HEK293 (cell line): Measurements from ENCODE around the gene EMC9.

Experiments
- BCL11B ChIP-seq: fragments of 450-650 bp; formaldehyde crosslinking; IDR thresholded peaks from 2 replicates; pipeline ENCODE4 v1.5.1; 2016; ENCODE audit warnings: low read depth, missing biosample characterization, missing genetic modification characterization
- BCL6B ChIP-seq: fragments of 450-650 bp; formaldehyde crosslinking; IDR thresholded peaks from 2 replicates; pipeline ENCODE4 v1.5.1; 2017; ENCODE audit warnings: missing biosample characterization, missing genetic modification characterization
- EGR2 ChIP-seq: fragments of 450-650 bp; formaldehyde crosslinking; IDR thresholded peaks from 2 replicates; pipeline ENCODE4 v1.5.1; 2016; ENCODE audit warnings: low read depth, missing biosample characterization, missing genetic modification characterization
- KLF16 ChIP-seq: fragments of 450-650 bp; formaldehyde crosslinking; IDR thresholded peaks from 2 replicates; pipeline ENCODE4 v1.5.1; 2017; ENCODE audit warnings: missing biosample characterization, missing genetic modification characterization
- KLF7 ChIP-seq: fragments of 450-650 bp; formaldehyde crosslinking; IDR thresholded peaks from 2 replicates; pipeline ENCODE4 v1.5.1; 2016; ENCODE audit warnings: missing biosample characterization, missing genetic modification characterization, borderline replicate concordance
- SCRT2 ChIP-seq: fragments of 450-650 bp; formaldehyde crosslinking; IDR thresholded peaks from 2 replicates; pipeline ENCODE4 v1.5.1; 2016; ENCODE audit warnings: missing biosample characterization, missing genetic modification characterization
- TRIM28 ChIP-seq: IDR thresholded peaks from 2 replicates; pipeline ENCODE4 v1.6.1; 2011; ENCODE audit warnings: low read length, control low read depth, borderline replicate concordance
- YY2 ChIP-seq: fragments of 450-650 bp; formaldehyde crosslinking; IDR thresholded peaks from 2 replicates; pipeline ENCODE4 v1.5.1; 2016; ENCODE audit warnings: missing biosample characterization, missing genetic modification characterization
- ZFHX2 ChIP-seq: fragments of 450-650 bp; formaldehyde crosslinking; conservative IDR thresholded peaks from 2 replicates; pipeline ENCODE4 v1.5.1; 2016; ENCODE audit warnings: missing biosample characterization, missing genetic modification characterization
- ZFP3 ChIP-seq: fragments of 450-650 bp; formaldehyde crosslinking; IDR thresholded peaks from 2 replicates; pipeline ENCODE4 v1.5.1; 2016; ENCODE audit warnings: low read depth, missing biosample characterization, missing genetic modification characterization
- ZNF133 ChIP-seq: fragments of 450-650 bp; formaldehyde crosslinking; IDR thresholded peaks from 2 replicates; pipeline ENCODE4 v1.5.1; 2016; ENCODE audit warnings: missing biosample characterization, missing genetic modification characterization
- ZNF19 ChIP-seq: fragments of 450-650 bp; formaldehyde crosslinking; IDR thresholded peaks from 2 replicates; pipeline ENCODE4; 2016; ENCODE audit warnings: missing biosample characterization, missing genetic modification characterization, low read depth
- ZNF221 ChIP-seq: fragments of 450-650 bp; formaldehyde crosslinking; IDR thresholded peaks from 2 replicates; pipeline ENCODE4 v1.5.1; 2017; ENCODE audit warnings: missing biosample characterization, missing genetic modification characterization, borderline replicate concordance
- ZNF274 ChIP-seq, 2 experiments: fragments of 200-500 bp in 1 of 2; fragments of 450-650 bp in 1 of 2; sonication (Bioruptor generic) in 1 of 2; formaldehyde crosslinking in 1 of 2; IDR thresholded peaks; 2 replicates each; pipeline versions ENCODE4 v1.5.1 to v1.6.1; 2014 to 2016; ENCODE audit warnings: borderline replicate concordance in 1 of 2, inconsistent platforms in 1 of 2, low read length in 1 of 2, missing biosample characterization in 1 of 2, missing genetic modification characterization in 1 of 2
- ZNF335 ChIP-seq: fragments of 450-650 bp; formaldehyde crosslinking; conservative IDR thresholded peaks from 2 replicates; pipeline ENCODE4 v1.5.1; 2016; ENCODE audit warnings: missing biosample characterization, missing genetic modification characterization
- ZNF350 ChIP-seq: fragments of 450-650 bp; formaldehyde crosslinking; IDR thresholded peaks from 2 replicates; pipeline ENCODE4 v1.5.0; 2017; ENCODE audit warnings: missing biosample characterization, mild to moderate bottlenecking, missing genetic modification characterization
- ZNF416 ChIP-seq: fragments of 450-650 bp; formaldehyde crosslinking; IDR thresholded peaks from 2 replicates; pipeline ENCODE4 v1.5.1; 2016; ENCODE audit warnings: missing biosample characterization, missing genetic modification characterization
- ZNF518A ChIP-seq: fragments of 450-650 bp; formaldehyde crosslinking; conservative IDR thresholded peaks from 2 replicates; pipeline ENCODE4 v1.5.1; 2016; ENCODE audit warnings: low read depth, missing biosample characterization, missing genetic modification characterization
- ZNF596 ChIP-seq: fragments of 450-650 bp; IDR thresholded peaks from 2 replicates; pipeline ENCODE4 v1.5.0; 2018; ENCODE audit warnings: missing biosample characterization, mild to moderate bottlenecking, missing genetic modification characterization, moderate library complexity
- ZNF777 ChIP-seq: fragments of 450-650 bp; formaldehyde crosslinking; IDR thresholded peaks from 2 replicates; pipeline ENCODE4 v1.5.1; 2017; ENCODE audit warnings: missing biosample characterization, missing genetic modification characterization, borderline replicate concordance
- ZNF785 ChIP-seq: fragments of 450-650 bp; formaldehyde crosslinking; IDR thresholded peaks from 2 replicates; pipeline ENCODE4 v1.5.1; 2016; ENCODE audit warnings: missing biosample characterization, missing genetic modification characterization
- ZNF791 ChIP-seq: fragments of 450-650 bp; formaldehyde crosslinking; IDR thresholded peaks from 2 replicates; pipeline ENCODE4 v1.5.1; 2016; ENCODE audit warnings: missing biosample characterization, missing genetic modification characterization
- ZNF830 ChIP-seq: fragments of 450-650 bp; IDR thresholded peaks from 2 replicates; pipeline ENCODE4 v1.5.0; 2018; ENCODE audit warnings: missing biosample characterization, missing genetic modification characterization, low read depth, mild to moderate bottlenecking, moderate library complexity
- ZSCAN30 ChIP-seq: fragments of 450-650 bp; IDR thresholded peaks from 2 replicates; pipeline ENCODE4 v1.5.1; 2018; ENCODE audit warnings: missing biosample characterization, mild to moderate bottlenecking, missing genetic modification characterization, moderate library complexity
- TF ChIP-seq, protein P1 (sequence below): fragments of 450-650 bp; formaldehyde crosslinking; IDR thresholded peaks from 2 replicates; pipeline ENCODE4; 2016; ENCODE audit warnings: missing biosample characterization, missing genetic modification characterization
- TF ChIP-seq, protein P2 (sequence below): fragments of 450-650 bp; formaldehyde crosslinking; IDR thresholded peaks from 2 replicates; pipeline ENCODE4 v1.5.1; 2016; ENCODE audit warnings: missing biosample characterization, missing genetic modification characterization, borderline replicate concordance

EMC9 gene

DNA sequence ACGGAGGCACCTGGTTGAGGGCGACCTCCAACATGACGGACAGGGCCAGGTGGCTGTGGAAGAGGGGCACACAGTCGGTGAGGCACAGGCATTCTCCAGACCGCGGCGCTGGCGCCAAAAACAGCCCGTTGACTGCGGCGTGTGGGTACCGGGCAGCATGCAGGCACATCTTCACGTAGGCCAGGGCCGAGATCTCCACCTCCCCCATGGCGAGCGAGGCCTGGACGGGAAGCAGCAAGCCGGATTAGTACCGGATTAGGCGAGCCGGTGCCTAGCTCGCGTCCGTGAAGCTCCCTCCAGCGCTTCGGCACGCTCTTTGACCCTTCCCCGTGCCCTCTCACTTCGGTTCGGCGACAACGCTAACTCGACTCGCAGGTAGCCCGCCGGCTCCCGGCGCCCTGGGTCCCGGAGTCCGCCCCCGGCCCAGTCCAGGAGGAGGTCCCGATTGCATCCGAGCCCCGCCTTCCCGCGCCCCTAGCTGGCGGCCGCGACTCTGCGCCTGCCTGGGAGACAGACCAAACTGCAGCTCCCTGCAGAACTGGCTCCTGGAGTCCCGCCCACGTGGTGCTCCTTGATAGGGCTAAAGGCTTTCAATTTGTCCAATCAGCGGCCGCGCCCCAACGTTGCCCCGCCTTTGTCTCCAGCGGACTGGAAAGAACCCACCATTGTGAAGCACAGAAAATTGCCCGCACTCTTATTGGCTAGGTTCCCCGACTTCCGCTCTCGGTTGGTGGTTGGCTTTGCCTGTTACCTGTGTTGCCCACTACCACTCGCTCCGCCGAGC, at the start of gene EMC9 (continued):
- TF ChIP-seq, protein P1, sequence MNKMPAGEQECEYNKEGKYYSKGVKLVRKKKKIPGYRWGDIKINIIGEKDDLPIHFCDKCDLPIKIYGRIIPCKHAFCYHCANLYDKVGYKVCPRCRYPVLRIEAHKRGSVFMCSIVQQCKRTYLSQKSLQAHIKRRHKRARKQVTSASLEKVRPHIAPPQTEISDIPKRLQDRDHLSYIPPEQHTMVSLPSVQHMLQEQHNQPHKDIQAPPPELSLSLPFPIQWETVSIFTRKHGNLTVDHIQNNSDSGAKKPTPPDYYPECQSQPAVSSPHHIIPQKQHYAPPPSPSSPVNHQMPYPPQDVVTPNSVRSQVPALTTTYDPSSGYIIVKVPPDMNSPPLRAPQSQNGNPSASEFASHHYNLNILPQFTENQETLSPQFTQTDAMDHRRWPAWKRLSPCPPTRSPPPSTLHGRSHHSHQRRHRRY (tag by site-specific recombination), result no peak
- TF ChIP-seq BCL11B (peak; percentile 73; the same call in 1 of the 2 replicates), ZFP3 (no peak), ZFHX2 (tag by site-specific recombination) (peak; percentile 61), ZNF830 (tag by site-specific recombination) (no peak), YY2 (tag by site-specific recombination) (peak; percentile 5; the same call in 1 of the 2 replicates), SCRT2 (tag by site-specific recombination) (no peak), ZNF785 (tag by site-specific recombination) (peak; percentile 73; the same call in 1 of the 2 replicates), BCL6B (tag by site-specific recombination) (no peak), KLF7 (tag by site-specific recombination) (peak; percentile 80; the same call in 1 of the 2 replicates), ZNF221 (tag by site-specific recombination) (no peak), ZNF274 (IDR thresholded peaks at IDR 0.05; ENCODE audit: low read length) (no peak), ZNF274 (tag by site-specific recombination; IDR thresholded peaks at IDR 0.05; ENCODE audit: borderline replicate concordance) (no peak), ZNF518A (tag by site-specific recombination) (0 out of 2 replicates have a peak, but pooled peaks have one; percentile 12), ZNF416 (tag by site-specific recombination) (no peak), ZNF596 (tag by site-specific recombination) (no peak), ZNF791 (no peak), ZSCAN30 (peak; percentile 94), ZNF777 (tag by site-specific recombination) (no peak), ZNF350 (tag by site-specific recombination) (no peak), ZNF133 (tag by site-specific recombination) (no peak), TRIM28 (peak; percentile 56; the same call in 1 of the 2 replicates), ZNF19 (tag by site-specific recombination) (no peak), EGR2 (tag by site-specific recombination) (peak; percentile 41; the same call in 1 of the 2 replicates), KLF16 (tag by site-specific recombination) (peak; percentile 94), ZNF335 (tag by site-specific recombination) (peak; percentile 79)
- TF ChIP-seq, protein P2, sequence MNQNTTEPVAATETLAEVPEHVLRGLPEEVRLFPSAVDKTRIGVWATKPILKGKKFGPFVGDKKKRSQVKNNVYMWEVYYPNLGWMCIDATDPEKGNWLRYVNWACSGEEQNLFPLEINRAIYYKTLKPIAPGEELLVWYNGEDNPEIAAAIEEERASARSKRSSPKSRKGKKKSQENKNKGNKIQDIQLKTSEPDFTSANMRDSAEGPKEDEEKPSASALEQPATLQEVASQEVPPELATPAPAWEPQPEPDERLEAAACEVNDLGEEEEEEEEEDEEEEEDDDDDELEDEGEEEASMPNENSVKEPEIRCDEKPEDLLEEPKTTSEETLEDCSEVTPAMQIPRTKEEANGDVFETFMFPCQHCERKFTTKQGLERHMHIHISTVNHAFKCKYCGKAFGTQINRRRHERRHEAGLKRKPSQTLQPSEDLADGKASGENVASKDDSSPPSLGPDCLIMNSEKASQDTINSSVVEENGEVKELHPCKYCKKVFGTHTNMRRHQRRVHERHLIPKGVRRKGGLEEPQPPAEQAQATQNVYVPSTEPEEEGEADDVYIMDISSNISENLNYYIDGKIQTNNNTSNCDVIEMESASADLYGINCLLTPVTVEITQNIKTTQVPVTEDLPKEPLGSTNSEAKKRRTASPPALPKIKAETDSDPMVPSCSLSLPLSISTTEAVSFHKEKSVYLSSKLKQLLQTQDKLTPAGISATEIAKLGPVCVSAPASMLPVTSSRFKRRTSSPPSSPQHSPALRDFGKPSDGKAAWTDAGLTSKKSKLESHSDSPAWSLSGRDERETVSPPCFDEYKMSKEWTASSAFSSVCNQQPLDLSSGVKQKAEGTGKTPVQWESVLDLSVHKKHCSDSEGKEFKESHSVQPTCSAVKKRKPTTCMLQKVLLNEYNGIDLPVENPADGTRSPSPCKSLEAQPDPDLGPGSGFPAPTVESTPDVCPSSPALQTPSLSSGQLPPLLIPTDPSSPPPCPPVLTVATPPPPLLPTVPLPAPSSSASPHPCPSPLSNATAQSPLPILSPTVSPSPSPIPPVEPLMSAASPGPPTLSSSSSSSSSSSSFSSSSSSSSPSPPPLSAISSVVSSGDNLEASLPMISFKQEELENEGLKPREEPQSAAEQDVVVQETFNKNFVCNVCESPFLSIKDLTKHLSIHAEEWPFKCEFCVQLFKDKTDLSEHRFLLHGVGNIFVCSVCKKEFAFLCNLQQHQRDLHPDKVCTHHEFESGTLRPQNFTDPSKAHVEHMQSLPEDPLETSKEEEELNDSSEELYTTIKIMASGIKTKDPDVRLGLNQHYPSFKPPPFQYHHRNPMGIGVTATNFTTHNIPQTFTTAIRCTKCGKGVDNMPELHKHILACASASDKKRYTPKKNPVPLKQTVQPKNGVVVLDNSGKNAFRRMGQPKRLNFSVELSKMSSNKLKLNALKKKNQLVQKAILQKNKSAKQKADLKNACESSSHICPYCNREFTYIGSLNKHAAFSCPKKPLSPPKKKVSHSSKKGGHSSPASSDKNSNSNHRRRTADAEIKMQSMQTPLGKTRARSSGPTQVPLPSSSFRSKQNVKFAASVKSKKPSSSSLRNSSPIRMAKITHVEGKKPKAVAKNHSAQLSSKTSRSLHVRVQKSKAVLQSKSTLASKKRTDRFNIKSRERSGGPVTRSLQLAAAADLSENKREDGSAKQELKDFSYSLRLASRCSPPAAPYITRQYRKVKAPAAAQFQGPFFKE (tag by site-specific recombination), result no peak
